ENCODE data around the gene POLR2J3.
"Not testable (repeated sequence)": the region's sequence is repeated elsewhere in the genome, so short reads cannot be mapped to it uniquely, and the experiment has no call there.

- not testable (repeated sequence) for TF ChIP-seq ZBTB33 (IDR thresholded peaks at IDR 0.05; ENCODE audit: borderline replicate concordance, low read depth); USF1 (IDR thresholded peaks at IDR 0.05; ENCODE audit: borderline replicate concordance, low read depth); POLR2AphosphoS5 (IDR thresholded peaks at IDR 0.05; ENCODE audit: low read depth, low read length); RAD21 (IDR thresholded peaks at IDR 0.05; ENCODE audit: low read length); CTCF (IDR thresholded peaks at IDR 0.05); REST (IDR thresholded peaks at IDR 0.05; ENCODE audit: low read depth, low read length); NRF1 (IDR thresholded peaks at IDR 0.05; ENCODE audit: low read depth, low read length); YY1 (IDR thresholded peaks at IDR 0.05; ENCODE audit: low read depth); EP300 (IDR thresholded peaks at IDR 0.05; ENCODE audit: borderline replicate concordance in 1 of 2, low read depth in 1 of 2, low read length in 1 of 2); FOSL2 (IDR thresholded peaks at IDR 0.05; ENCODE audit: borderline replicate concordance, low read depth); MAX (IDR thresholded peaks at IDR 0.05; ENCODE audit: low read depth); SIN3A (IDR thresholded peaks at IDR 0.05; ENCODE audit: borderline replicate concordance, low read depth, low read length); JUND (IDR thresholded peaks at IDR 0.05)
Measured at GRCh38 chr7:102615930-102616329, 43.5 kb upstream of the POLR2J3 start.

Measured in SK-N-SH (cell line).